ENCODE data around the gene TBL1Y. TPM values are rescaled to one million over a fixed set of nuclear protein-coding genes. Genes with fewer than 3 reads are reported as not detected.

The TBL1Y gene
- total and polyA plus RNA-seq, 2 experiments from 2014 or later: 2.6 to 5.8 TPM

- no peak overlapping the region for H3K27ac ChIP-seq (ENCODE audit: low read depth)
- no peaks in the 10 kb centered on the region for H3K27me3 ChIP-seq (ENCODE audit: insufficient read depth)
- no peak for TF ChIP-seq JUNB (IDR thresholded peaks at IDR 0.05; ENCODE audit: unreplicated experiment)
- no peak for TF ChIP-seq ETS1 (IDR thresholded peaks at IDR 0.05)
- TF ChIP-seq, protein P1, sequence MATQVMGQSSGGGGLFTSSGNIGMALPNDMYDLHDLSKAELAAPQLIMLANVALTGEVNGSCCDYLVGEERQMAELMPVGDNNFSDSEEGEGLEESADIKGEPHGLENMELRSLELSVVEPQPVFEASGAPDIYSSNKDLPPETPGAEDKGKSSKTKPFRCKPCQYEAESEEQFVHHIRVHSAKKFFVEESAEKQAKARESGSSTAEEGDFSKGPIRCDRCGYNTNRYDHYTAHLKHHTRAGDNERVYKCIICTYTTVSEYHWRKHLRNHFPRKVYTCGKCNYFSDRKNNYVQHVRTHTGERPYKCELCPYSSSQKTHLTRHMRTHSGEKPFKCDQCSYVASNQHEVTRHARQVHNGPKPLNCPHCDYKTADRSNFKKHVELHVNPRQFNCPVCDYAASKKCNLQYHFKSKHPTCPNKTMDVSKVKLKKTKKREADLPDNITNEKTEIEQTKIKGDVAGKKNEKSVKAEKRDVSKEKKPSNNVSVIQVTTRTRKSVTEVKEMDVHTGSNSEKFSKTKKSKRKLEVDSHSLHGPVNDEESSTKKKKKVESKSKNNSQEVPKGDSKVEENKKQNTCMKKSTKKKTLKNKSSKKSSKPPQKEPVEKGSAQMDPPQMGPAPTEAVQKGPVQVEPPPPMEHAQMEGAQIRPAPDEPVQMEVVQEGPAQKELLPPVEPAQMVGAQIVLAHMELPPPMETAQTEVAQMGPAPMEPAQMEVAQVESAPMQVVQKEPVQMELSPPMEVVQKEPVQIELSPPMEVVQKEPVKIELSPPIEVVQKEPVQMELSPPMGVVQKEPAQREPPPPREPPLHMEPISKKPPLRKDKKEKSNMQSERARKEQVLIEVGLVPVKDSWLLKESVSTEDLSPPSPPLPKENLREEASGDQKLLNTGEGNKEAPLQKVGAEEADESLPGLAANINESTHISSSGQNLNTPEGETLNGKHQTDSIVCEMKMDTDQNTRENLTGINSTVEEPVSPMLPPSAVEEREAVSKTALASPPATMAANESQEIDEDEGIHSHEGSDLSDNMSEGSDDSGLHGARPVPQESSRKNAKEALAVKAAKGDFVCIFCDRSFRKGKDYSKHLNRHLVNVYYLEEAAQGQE (IDR thresholded peaks at IDR 0.05; ENCODE audit: unreplicated experiment): no peak
- no peak for TF ChIP-seq POLR2AphosphoS5 (IDR thresholded peaks at IDR 0.05; ENCODE audit: low read depth)
- no peak for TF ChIP-seq EZH2phosphoT487 (IDR thresholded peaks at IDR 0.05; ENCODE audit: unreplicated experiment)
- TF ChIP-seq, protein P2, sequence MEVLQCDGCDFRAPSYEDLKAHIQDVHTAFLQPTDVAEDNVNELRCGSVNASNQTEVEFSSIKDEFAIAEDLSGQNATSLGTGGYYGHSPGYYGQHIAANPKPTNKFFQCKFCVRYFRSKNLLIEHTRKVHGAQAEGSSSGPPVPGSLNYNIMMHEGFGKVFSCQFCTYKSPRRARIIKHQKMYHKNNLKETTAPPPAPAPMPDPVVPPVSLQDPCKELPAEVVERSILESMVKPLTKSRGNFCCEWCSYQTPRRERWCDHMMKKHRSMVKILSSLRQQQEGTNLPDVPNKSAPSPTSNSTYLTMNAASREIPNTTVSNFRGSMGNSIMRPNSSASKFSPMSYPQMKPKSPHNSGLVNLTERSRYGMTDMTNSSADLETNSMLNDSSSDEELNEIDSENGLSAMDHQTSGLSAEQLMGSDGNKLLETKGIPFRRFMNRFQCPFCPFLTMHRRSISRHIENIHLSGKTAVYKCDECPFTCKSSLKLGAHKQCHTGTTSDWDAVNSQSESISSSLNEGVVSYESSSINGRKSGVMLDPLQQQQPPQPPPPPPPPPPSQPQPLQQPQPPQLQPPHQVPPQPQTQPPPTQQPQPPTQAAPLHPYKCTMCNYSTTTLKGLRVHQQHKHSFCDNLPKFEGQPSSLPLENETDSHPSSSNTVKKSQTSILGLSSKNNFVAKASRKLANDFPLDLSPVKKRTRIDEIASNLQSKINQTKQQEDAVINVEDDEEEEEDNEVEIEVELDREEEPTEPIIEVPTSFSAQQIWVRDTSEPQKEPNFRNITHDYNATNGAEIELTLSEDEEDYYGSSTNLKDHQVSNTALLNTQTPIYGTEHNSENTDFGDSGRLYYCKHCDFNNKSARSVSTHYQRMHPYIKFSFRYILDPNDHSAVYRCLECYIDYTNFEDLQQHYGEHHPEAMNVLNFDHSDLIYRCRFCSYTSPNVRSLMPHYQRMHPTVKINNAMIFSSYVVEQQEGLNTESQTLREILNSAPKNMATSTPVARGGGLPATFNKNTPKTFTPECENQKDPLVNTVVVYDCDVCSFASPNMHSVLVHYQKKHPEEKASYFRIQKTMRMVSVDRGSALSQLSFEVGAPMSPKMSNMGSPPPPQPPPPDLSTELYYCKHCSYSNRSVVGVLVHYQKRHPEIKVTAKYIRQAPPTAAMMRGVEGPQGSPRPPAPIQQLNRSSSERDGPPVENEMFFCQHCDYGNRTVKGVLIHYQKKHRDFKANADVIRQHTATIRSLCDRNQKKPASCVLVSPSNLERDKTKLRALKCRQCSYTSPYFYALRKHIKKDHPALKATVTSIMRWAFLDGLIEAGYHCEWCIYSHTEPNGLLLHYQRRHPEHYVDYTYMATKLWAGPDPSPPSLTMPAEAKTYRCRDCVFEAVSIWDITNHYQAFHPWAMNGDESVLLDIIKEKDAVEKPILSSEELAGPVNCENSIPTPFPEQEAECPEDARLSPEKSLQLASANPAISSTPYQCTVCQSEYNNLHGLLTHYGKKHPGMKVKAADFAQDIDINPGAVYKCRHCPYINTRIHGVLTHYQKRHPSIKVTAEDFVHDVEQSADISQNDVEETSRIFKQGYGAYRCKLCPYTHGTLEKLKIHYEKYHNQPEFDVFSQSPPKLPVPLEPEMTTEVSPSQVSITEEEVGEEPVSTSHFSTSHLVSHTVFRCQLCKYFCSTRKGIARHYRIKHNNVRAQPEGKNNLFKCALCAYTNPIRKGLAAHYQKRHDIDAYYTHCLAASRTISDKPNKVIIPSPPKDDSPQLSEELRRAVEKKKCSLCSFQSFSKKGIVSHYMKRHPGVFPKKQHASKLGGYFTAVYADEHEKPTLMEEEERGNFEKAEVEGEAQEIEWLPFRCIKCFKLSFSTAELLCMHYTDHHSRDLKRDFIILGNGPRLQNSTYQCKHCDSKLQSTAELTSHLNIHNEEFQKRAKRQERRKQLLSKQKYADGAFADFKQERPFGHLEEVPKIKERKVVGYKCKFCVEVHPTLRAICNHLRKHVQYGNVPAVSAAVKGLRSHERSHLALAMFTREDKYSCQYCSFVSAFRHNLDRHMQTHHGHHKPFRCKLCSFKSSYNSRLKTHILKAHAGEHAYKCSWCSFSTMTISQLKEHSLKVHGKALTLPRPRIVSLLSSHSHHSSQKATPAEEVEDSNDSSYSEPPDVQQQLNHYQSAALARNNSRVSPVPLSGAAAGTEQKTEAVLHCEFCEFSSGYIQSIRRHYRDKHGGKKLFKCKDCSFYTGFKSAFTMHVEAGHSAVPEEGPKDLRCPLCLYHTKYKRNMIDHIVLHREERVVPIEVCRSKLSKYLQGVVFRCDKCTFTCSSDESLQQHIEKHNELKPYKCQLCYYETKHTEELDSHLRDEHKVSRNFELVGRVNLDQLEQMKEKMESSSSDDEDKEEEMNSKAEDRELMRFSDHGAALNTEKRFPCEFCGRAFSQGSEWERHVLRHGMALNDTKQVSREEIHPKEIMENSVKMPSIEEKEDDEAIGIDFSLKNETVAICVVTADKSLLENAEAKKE (CRISPR knock-in tag; IDR thresholded peaks at IDR 0.05): no peak
- TF ChIP-seq CTCF (conservative IDR thresholded peaks at IDR 0.05; ENCODE audit: low read depth in 2 of 2): no peak
- TF ChIP-seq EZH2 (IDR thresholded peaks at IDR 0.05; ENCODE audit: low read depth, unreplicated experiment): no peak
- TF ChIP-seq ZNF114 (CRISPR knock-in tag; IDR thresholded peaks at IDR 0.05): no peak
- TF ChIP-seq NANOG (IDR thresholded peaks at IDR 0.05; ENCODE audit: borderline replicate concordance): no peak
- no peak for TF ChIP-seq STAT1 (IDR thresholded peaks at IDR 0.05; ENCODE audit: unreplicated experiment)
- no peak for TF ChIP-seq CREB1 (CRISPR knock-in tag; IDR thresholded peaks at IDR 0.05; ENCODE audit: low read depth)
- TF ChIP-seq ZNF331 (CRISPR knock-in tag; IDR thresholded peaks at IDR 0.05; ENCODE audit: low read depth): no peak
- Mint-ChIP-seq H3K27me3 (ENCODE audit: insufficient read depth, low read depth, poor library complexity) (peaks cover 2% of the 10 kb centered on the region), H3K9me3 (no peaks in the 10 kb centered on the region; the same call in 2 of the 3 replicates), H3K4me3 (no peak overlapping the region), H3K27ac (no peak overlapping the region), H3K36me3 (ENCODE audit: low read depth) (peaks cover 4% of the 10 kb centered on the region; the same call in 1 of the 3 replicates), H3K4me1 (0 out of 3 replicates have a peak, but pooled peaks cover 2% of the 10 kb centered on the region)
- DNase-seq (ENCODE audit: low spot score): no peak
- H3K36me3 ChIP-seq (ENCODE audit: insufficient read depth): no peaks in the 10 kb centered on the region
- ATAC-seq: no peak
- no peaks in the 10 kb centered on the region for H3K9me2 ChIP-seq (ENCODE audit: insufficient read depth)
- H3K4me1 ChIP-seq (ENCODE audit: insufficient read depth): no peaks in the 10 kb centered on the region
- no peaks in the 10 kb centered on the region for H3F3A ChIP-seq (replicated peaks; ENCODE audit: low read depth)
- H3K4me3 ChIP-seq: no peak overlapping the region
- no peaks in the 10 kb centered on the region for H4K20me1 ChIP-seq (replicated peaks; ENCODE audit: insufficient read depth)
- no peak overlapping the region for H2AFZ ChIP-seq
- H3K79me2 ChIP-seq (replicated peaks; ENCODE audit: insufficient read depth): no peaks in the 10 kb centered on the region
- no peak overlapping the region for H3K4me2 ChIP-seq
Measured at GRCh38 chrY:6928265-6928664, 17.8 kb downstream of the TBL1Y start.

Data from GM23338 (cell line).